Cardiac fibroblast (primary cell): ENCODE data around the gene SPTBN1.
"Not testable (repeated sequence)": the region's sequence is repeated elsewhere in the genome, so short reads cannot be mapped to it uniquely, and the experiment has no call there.

ENCODE experiments used
- DNase-seq, 2 donors: peaks; one replicate each; pipeline versions ENCODE4 v3.0.0 to v3.0.0-alpha.2; 2010; ENCODE audit warnings: low read depth in 2 of 2
- H3K4me3 ChIP-seq, 2 donors: replicated peaks in 1 of 2; 1 replicate in 1 of 2; 2 replicates in 1 of 2; pipeline ENCODE4 v1.5.1; 2011; ENCODE audit warnings: low read depth in 2 of 2, low read length in 2 of 2, mild to moderate bottlenecking in 2 of 2, moderate library complexity in 1 of 2
- CTCF ChIP-seq: IDR thresholded peaks from one replicate; pipeline ENCODE4 v1.5.1; 2011; ENCODE audit warnings: low read depth, mild to moderate bottlenecking, low read length, inconsistent platforms

The SPTBN1 gene

GRCh38 chr2:54523324-54523959 lies 67.3 kb downstream of the SPTBN1 start:
- DNase-seq, result no peak
- no peak overlapping the region for H3K4me3 ChIP-seq
- TF ChIP-seq CTCF, result no peak

- TF ChIP-seq CTCF, result no peak
- H3K4me3 ChIP-seq, result peak overlapping the region in 1 of 2 donors; percentile 0
- DNase-seq, result peak; percentile 69 to 88
These were observed 68.3 kb downstream of the SPTBN1 start for GRCh38 chr2:54524226-54524991.

GRCh38 chr2:54525321-54525720 lies 69.2 kb downstream of the SPTBN1 start:
- no peak overlapping the region for H3K4me3 ChIP-seq
- TF ChIP-seq CTCF, result no peak
- DNase-seq, result no peak

- no peak overlapping the region for H3K4me3 ChIP-seq
- no peak for TF ChIP-seq CTCF
- DNase-seq, result no peak
These were observed 70.2 kb downstream of the SPTBN1 start for GRCh38 chr2:54526226-54526879.

GRCh38 chr2:54528311-54528955 lies 72.3 kb downstream of the SPTBN1 start:
- H3K4me3 ChIP-seq, result no peak overlapping the region
- TF ChIP-seq CTCF, result no peak
- DNase-seq, result no peak

GRCh38 chr2:54529518-54529917 lies 73.4 kb downstream of the SPTBN1 start:
- not testable (repeated sequence) for DNase-seq, H3K4me3 ChIP-seq

GRCh38 chr2:54529935-54530334 lies 73.8 kb downstream of the SPTBN1 start:
- H3K4me3 ChIP-seq, result no peak overlapping the region
- no peak for TF ChIP-seq CTCF
- DNase-seq, result no peak
